A673 (cell line): ENCODE results near the gene NAV2.

ENCODE experiments used
- EZH2 ChIP-seq: fragments of 200-600 bp; sonication (generic); IDR thresholded peaks from 2 replicates; pipeline ENCODE4 v1.6.1; 2017; ENCODE audit warnings: borderline replicate concordance, low read depth, mild to moderate bottlenecking, mixed read lengths, antibody characterized with exemption, low read length; ENCODE audit not compliant: poor library complexity, severe bottlenecking
- TF ChIP-seq, protein P1 (sequence below): fragments of 300-800, 200-600 bp; sonication (generic); conservative IDR thresholded peaks from 2 replicates; pipeline ENCODE4 v1.5.1; 2017; ENCODE audit warnings: low read depth, mild to moderate bottlenecking, antibody characterized with exemption, low read length, moderate library complexity, mixed read lengths

GRCh38 chr11:19992162-19992561 lies 279.5 kb downstream of the NAV2 start:
- TF ChIP-seq, protein P1, sequence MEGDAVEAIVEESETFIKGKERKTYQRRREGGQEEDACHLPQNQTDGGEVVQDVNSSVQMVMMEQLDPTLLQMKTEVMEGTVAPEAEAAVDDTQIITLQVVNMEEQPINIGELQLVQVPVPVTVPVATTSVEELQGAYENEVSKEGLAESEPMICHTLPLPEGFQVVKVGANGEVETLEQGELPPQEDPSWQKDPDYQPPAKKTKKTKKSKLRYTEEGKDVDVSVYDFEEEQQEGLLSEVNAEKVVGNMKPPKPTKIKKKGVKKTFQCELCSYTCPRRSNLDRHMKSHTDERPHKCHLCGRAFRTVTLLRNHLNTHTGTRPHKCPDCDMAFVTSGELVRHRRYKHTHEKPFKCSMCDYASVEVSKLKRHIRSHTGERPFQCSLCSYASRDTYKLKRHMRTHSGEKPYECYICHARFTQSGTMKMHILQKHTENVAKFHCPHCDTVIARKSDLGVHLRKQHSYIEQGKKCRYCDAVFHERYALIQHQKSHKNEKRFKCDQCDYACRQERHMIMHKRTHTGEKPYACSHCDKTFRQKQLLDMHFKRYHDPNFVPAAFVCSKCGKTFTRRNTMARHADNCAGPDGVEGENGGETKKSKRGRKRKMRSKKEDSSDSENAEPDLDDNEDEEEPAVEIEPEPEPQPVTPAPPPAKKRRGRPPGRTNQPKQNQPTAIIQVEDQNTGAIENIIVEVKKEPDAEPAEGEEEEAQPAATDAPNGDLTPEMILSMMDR, result no peak
- TF ChIP-seq EZH2, result no peak
